ENCODE data around the gene JMJD1C. TPM values are rescaled to one million over a fixed set of nuclear protein-coding genes. Genes with fewer than 3 reads are reported as not detected.
"Not testable (repeated sequence)": the region's sequence is repeated elsewhere in the genome, so short reads cannot be mapped to it uniquely, and the experiment has no call there.

The JMJD1C gene
- total RNA-seq, 1 donor from 2014 or later = 34.6 TPM

DNA sequence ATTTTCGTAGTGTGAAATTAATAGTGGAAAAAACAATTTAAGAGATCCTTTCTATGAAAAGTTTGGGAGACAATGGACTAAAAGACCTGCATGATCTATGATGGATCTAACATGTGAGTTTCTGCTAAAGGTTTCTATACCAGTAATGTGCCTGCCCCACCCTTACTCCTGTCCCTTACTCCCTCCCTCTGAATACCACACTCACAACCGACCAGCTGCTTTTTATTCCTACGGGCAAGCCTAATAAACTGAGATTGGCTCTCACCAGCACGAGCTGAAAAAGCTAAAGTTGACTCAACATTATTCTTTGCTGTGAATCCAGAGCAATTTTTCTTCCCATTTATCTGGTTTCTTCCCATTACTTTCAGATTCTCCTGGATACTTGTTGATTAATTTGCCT is 37.6 kb upstream of the JMJD1C start:
- H3K4me3 ChIP-seq = no peak overlapping the region
- DNase-seq = no peak
- no peaks in the 10 kb centered on the region for H3K27me3 ChIP-seq (ENCODE audit: low read depth)
- TF ChIP-seq, protein P1, sequence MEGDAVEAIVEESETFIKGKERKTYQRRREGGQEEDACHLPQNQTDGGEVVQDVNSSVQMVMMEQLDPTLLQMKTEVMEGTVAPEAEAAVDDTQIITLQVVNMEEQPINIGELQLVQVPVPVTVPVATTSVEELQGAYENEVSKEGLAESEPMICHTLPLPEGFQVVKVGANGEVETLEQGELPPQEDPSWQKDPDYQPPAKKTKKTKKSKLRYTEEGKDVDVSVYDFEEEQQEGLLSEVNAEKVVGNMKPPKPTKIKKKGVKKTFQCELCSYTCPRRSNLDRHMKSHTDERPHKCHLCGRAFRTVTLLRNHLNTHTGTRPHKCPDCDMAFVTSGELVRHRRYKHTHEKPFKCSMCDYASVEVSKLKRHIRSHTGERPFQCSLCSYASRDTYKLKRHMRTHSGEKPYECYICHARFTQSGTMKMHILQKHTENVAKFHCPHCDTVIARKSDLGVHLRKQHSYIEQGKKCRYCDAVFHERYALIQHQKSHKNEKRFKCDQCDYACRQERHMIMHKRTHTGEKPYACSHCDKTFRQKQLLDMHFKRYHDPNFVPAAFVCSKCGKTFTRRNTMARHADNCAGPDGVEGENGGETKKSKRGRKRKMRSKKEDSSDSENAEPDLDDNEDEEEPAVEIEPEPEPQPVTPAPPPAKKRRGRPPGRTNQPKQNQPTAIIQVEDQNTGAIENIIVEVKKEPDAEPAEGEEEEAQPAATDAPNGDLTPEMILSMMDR (IDR thresholded peaks at IDR 0.05; ENCODE audit: borderline replicate concordance) = no peak
- H3K4me1 ChIP-seq = peaks cover 47% of the 10 kb centered on the region
- peaks cover 2% of the 10 kb centered on the region for H3K9me3 ChIP-seq (replicated peaks)
- no peaks in the 10 kb centered on the region for H3K36me3 ChIP-seq
- intact Hi-C loops (cut with micrococcal nuclease) = no loop called here
- no peak overlapping the region for H3K27ac ChIP-seq (replicated peaks)

DNA sequence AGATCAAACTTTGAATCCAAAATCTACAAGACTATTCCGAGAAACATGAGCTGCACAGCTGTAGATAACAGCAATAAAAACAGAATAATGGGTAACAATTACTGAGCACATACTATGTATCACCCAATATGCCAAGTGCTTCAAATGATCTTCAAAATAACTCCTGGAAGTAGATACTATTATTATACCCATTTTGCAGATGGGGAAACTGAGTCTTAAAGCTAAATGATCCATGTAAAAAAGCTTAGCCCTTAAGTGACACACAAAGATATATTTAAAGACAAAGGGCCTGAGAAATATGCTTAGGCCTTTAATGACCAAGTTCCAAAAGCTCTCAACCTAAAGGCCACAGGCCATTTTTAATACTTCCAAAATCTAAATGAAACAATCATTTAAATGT is 37.1 kb upstream of the JMJD1C start:
- no peak overlapping the region for H3K4me3 ChIP-seq
- peaks cover 48% of the 10 kb centered on the region for H3K4me1 ChIP-seq
- no peaks in the 10 kb centered on the region for H3K9me3 ChIP-seq (replicated peaks)
- no peaks in the 10 kb centered on the region for H3K36me3 ChIP-seq
- intact Hi-C loops (cut with micrococcal nuclease) = no loop called here
- DNase-seq = no peak
- no peak overlapping the region for H3K27ac ChIP-seq (replicated peaks)
- TF ChIP-seq, protein P1 (IDR thresholded peaks at IDR 0.05; ENCODE audit: borderline replicate concordance) = no peak
- H3K27me3 ChIP-seq (ENCODE audit: low read depth) = no peaks in the 10 kb centered on the region

DNA sequence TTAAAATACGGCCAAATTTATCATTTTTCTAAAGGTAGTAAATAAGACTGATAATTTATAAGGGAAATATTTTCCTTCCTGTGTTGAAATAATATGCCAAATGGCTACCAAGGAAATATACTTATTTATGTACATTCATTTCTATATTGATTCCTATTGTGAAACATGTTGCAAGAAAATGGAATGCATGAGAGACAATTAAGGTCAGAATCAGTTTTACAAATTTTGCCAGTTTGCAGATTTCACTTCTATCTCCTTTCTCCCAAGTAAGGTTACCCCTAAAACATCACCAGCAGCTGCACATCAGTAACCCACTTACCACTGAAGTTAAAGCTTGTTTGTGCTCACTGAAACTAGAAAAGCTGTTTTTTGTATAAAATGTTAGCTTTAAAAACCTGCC is 36.2 kb upstream of the JMJD1C start:
- H3K4me1 ChIP-seq = peaks cover 53% of the 10 kb centered on the region
- no peaks in the 10 kb centered on the region for H3K36me3 ChIP-seq
- DNase-seq = no peak
- intact Hi-C loops (cut with micrococcal nuclease) = no loop called here
- TF ChIP-seq, protein P1 (IDR thresholded peaks at IDR 0.05; ENCODE audit: borderline replicate concordance) = no peak
- no peak overlapping the region for H3K27ac ChIP-seq (replicated peaks)
- H3K27me3 ChIP-seq (ENCODE audit: low read depth) = no peaks in the 10 kb centered on the region
- no peaks in the 10 kb centered on the region for H3K9me3 ChIP-seq (replicated peaks)
- no peak overlapping the region for H3K4me3 ChIP-seq

DNA sequence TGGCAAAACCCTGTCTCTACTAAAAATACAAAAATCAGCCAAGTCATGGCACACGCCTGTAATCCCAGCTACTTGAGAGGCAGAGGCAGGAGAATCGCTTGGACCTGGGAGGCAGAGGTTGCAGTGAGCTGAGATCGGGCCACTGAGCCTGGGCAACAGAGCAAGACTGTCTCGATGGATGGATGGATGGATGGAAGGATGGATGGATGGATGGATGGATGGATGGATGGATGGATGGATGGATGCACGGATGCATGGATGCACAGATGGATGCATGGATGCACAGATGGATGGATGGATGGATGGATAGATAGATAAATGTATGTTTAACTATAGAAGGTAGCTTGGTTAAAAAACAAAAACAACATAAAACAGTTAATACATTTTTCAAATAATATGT is 34.8 kb upstream of the JMJD1C start:
- H3K9me3 ChIP-seq (replicated peaks); intact Hi-C loops (cut with micrococcal nuclease); DNase-seq; H3K4me3 ChIP-seq; H3K36me3 ChIP-seq; H3K27me3 ChIP-seq (ENCODE audit: low read depth); H3K27ac ChIP-seq (replicated peaks): not testable (repeated sequence)
- peaks cover 39% of the 10 kb centered on the region for H3K4me1 ChIP-seq

DNA sequence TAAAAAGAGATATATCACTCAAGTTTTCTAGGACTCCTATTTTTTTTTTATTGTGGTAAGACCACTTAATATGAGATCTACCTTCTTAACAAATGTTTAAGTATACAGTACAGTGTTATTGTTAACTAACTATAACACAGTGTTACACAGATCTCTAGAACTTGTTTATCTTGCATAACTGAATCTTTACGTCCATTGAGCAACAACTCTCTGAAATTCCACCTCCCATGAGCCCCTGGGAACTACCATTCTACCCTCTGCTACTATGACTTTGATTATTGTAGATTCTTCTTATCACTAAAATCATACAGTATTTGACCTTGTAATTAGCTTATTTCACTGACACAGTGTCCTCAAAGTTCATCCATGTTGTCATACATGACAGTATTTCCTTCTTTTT is 32.9 kb upstream of the JMJD1C start:
- Histone ChIP-seq H3K9me3 (replicated peaks) (no peaks in the 10 kb centered on the region), H3K4me1 (peaks cover 21% of the 10 kb centered on the region), H3K27ac (replicated peaks) (no peak overlapping the region), H3K27me3 (ENCODE audit: low read depth) (no peaks in the 10 kb centered on the region), H3K4me3 (no peak overlapping the region), H3K36me3 (no peaks in the 10 kb centered on the region)
- no peak for DNase-seq
- intact Hi-C loops (cut with micrococcal nuclease) = no loop called here
- TF ChIP-seq, protein P1 (IDR thresholded peaks at IDR 0.05; ENCODE audit: borderline replicate concordance) = no peak

DNA sequence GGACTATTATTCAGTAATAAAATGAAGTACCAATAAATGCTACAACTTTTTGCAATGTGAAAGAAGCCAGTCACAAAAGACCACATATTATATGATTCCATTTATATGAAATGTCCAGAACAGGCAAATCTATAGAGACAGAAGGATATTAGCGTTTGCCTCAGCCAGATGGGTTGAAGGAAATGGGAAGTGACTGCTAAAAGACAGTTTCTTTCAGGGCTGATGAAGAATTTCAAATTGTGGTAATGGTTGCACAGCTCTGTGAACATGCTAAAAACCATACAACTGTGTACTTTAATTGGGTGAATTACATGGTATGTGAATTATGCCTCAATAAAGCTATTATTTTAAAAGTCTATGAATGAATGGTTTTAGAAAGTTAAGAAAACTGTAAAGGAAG is 31.5 kb upstream of the JMJD1C start:
- TF ChIP-seq, protein P1 (IDR thresholded peaks at IDR 0.05; ENCODE audit: borderline replicate concordance) = no peak
- no peak overlapping the region for H3K4me3 ChIP-seq
- DNase-seq = no peak
- intact Hi-C loops (cut with micrococcal nuclease) = no loop called here
- peaks cover 27% of the 10 kb centered on the region for H3K4me1 ChIP-seq
- H3K27ac ChIP-seq (replicated peaks) = no peak overlapping the region
- no peaks in the 10 kb centered on the region for H3K9me3 ChIP-seq (replicated peaks)
- H3K36me3 ChIP-seq = no peaks in the 10 kb centered on the region
- H3K27me3 ChIP-seq (ENCODE audit: low read depth) = no peaks in the 10 kb centered on the region
